NCI-H2081 treated with DMSO at 0.1 percent for 48 hours (cell line): ENCODE measurements around the gene PDE4A.
"Not testable (repeated sequence)": the region's sequence is repeated elsewhere in the genome, so short reads cannot be mapped to it uniquely, and the experiment has no call there.

ENCODE experiments used
- DNase-seq: peaks from one replicate; lab custom pipeline; 2025; lab: John Stamatoyannopoulos, UW

The PDE4A gene

DNA sequence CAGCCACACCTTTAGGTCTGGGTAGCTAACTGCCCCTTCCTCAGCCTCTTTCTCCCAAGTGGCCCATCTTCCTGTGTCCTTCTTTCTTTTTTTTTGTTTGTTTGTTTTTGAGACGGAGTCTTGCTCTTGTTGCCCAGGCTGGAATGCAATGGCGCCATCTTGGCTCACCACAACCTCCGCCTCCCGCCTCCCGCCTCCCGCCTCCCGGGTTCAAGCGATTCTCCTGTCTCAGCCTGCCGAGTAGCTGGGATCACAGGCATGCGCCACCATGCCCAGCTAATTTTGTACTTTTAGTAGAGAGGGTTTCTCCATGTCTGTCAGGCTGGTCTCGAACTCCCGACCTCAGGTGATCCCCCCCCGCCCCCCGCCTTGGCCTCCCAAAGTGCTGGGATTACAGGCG lies 41.7 kb downstream of the PDE4A start:
- DNase-seq, result not testable (repeated sequence)

DNA sequence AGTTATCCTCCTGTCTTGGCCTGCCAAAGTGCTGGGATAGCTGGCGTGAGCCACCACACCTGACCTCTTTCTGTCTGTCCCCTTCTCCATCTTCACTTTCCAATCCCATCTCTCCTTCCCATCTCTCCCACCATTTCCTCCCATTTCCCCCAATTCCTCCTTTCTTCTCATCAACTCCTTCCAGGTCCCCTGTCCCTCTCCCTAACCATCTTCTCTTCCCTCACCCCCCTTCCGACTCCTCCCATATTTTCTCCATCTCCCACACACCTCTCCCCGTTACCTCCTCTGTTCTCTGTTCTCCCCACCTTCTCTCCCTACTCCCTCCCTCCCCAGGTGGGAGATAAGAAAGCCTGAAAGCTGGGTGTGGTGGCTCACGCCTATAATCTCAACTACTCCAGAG lies 42.2 kb downstream of the PDE4A start:
- DNase-seq, result no peak

DNA sequence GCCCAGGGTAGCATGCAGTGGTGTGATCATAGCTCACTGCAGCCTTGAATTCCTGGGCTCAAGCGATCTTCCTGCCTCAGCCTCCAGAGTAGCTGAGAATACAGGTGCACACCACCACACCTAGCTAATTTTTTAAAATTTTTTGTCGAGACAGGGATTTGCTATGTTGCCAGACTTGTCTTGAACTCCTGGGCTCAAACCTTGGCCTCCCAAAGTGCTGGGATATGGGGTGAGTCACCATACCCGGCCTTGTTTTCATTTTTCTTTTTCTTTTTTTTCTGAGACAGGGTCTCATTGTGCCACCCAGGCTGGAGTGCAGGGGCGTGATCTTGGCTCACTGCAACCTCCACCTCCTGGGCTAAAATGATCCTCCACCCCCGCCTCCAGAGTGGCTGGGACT lies 44.1 kb downstream of the PDE4A start:
- DNase-seq, result no peak

DNA sequence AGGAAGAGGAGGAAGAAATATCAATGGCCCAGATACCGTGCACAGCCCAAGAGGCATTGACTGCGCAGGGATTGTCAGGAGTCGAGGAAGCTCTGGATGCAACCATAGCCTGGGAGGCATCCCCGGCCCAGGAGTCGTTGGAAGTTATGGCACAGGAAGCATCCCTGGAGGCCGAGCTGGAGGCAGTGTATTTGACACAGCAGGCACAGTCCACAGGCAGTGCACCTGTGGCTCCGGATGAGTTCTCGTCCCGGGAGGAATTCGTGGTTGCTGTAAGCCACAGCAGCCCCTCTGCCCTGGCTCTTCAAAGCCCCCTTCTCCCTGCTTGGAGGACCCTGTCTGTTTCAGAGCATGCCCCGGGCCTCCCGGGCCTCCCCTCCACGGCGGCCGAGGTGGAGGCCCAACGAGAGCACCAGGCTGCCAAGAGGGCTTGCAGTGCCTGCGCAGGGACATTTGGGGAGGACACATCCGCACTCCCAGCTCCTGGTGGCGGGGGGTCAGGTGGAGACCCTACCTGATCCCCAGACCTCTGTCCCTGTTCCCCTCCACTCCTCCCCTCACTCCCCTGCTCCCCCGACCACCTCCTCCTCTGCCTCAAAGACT lies 46.9 kb downstream of the PDE4A start:
- DNase-seq, result no peak

DNA sequence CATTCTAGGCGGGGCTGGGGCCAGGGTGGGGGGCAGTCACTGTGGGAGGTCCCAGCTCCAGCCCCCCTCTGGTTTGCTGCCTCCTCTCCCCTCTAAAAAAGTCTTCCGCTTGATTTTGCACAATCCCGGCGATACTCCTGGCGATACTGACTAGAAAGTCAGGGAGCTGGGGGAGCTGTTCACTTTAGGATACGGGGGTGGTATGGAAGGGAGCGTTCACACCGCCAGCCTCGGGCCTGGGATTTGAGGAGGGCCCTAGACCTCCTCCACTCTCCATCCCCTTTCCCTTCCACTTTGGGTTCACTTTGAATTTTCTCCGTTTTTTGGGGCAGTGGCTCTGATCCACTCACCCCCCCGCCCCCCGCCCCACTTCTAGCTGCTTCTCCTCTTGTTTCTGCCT lies 47.8 kb downstream of the PDE4A start:
- no peak for DNase-seq

DNA sequence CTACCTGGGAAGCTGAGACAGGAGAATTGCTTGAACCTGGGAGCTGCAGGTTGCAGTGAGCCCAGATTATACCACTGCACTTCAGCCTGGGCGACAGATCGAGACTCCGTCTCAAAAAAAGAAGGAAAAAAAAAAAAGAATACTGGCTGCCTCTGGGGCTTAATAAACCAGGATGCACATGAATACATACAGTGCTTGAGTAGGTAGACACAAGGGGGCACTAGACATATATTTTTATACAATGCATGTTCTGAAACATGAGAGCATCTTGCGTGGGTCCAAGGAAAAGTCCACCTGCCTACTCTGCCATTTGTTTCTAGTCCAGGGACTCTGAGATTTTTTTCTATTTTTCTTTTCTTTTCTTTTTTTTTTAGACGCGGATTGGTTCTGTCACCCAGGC lies 51.6 kb downstream of the PDE4A start:
- DNase-seq, result no peak

DNA sequence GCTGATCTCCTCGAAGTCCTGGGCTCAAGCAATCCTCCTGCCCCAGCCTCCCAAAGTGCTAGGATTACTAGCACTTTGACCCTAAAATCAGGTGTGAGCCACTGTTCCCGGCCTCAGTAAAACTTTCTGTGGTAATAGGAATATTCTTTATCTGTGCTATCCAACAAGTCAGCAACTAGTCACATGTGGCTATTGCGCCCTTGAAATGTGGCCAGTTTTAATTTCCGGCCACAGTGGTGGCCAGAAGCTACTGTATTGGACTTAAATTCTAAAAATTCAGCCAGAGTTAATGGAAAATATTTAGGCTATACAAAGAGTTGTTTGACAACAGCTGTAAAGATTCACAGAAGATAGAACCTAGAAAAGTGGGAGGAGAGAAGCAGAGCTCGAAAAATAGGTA lies 52.9 kb downstream of the PDE4A start:
- no peak for DNase-seq

DNA sequence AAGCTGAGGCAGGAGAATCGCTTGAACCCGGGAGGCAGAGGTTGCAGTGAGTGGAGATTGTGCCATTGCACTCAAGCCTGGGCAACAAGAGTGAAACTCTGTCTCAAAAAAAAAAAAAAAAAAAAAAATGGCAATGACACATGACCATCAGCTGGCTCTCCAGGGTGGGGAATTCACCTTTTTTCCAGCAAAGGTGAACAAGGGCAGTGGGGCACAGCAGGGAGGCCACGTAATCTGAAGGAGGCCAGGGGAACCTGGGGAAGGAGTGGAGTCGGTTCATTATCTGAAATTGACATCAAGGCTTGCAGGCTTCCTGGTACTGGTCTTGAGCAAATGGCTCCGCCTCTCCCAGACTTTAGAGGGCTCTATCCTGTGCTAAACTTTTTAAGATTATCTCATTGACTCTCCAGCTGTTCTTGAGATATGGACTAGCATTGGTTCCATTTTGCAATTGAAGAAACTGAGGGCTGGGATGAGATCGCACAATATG lies 54.7 kb downstream of the PDE4A start:
- DNase-seq, result no peak

DNA sequence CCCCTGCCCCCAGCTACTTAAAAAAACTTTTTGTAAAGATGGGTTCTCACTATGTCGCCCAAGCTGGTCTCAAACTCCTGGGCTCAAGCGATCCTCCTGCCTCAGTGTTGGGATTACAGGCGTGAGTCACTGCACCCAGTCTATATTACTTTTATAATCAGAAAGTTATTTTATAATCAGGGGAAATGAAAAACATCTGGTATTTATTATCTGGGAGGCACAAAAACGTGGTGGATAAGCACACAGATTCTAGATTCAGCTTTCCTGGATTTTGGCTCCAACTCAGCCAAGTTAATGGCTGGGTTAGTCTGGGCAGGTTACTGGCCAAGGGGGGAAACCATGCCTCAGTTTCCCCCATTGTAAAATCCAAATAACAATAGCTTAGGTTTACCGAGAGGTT lies 58.1 kb downstream of the PDE4A start:
- DNase-seq, result no peak

DNA sequence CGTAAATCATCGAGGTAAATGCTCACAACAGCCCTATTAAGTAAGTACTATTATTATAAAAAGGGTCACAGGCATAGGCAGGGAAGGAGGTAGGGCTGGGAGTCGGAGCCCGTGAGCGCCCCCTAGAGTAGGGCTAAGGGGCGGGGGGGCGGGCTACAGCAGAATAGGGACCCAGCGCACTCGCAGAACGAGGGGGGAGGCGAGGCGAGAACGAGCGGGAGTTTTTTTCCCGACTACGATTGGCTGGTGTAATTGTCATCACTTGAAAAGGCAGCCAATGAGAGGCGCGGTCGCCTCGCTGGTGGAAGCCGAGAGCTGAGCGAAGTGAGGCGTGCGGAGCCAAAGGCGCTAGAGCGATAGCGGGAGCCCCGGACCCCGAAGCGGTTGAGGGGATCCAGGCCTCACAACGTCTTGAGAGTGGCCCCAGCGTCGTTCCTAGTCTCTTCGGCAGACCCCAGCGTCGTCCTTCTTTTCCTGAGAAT lies 58.6 kb downstream of the PDE4A start:
- DNase-seq, result no peak

DNA sequence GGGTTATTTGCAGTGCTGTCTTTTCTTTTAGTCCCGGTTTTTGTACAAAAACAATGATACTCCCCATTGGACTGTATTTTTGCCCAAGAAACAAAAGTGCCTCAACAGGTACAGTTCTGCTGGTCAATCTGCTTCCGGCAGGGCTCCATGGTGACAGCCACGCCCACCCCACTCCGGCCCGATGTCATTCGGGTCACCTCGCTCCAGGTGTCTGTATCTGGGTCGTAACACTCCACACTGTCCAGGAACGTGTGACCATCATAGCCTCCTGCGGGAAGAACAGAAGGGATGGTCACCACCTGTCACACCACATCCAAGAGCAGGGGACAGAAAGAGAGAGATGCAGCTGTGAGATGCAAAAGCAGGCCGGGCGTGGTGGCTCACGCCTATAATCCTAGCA lies 66.2 kb downstream of the PDE4A start:
- no peak for DNase-seq

DNA sequence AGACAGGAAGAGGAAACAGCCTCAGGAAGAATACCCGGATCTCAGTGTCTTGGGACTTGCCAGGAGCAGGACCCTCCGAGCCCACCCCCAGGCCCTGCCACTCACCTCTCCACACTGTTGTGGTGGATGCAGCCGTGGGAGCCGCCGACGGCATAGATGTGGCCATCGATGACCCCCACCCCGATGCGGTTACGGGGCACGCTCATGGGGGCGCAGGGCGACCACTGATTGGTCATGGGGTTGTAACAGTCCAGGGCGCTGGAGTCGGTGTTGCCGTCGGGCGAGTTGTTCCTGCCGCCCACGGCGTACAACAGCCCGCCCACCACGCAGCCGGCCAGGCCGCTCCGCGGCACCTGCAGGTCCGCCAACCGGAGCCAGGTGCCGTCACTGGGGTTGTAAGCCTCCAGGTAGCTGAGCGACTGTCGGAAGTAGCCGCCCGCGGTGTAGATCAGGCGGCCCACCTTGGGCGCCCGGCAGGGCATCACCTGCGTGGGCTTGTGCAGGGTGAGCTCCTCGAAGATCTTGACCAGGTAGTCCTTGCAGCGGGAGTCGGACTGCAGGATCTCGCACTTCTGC lies 71.2 kb downstream of the PDE4A start:
- no peak for DNase-seq

DNA sequence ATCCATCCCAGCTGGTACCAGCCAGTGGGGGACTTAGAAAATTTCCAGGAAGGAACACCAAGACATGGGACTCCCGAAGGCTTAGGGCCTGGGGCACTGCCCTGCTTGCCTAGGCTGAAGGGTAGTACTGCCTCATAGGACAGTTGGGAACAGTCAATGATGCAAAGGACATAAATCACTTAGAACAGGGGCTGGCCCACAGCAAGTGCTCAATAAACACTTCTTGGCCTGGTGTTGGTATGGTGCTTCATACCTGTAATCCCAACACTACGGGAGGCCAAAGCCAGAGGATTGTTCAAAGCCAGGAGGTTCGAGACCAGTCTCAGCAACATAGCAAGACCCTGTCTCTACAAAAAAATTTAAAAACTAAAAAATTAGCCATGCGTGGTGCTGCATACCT lies 77.0 kb downstream of the PDE4A start:
- no peak for DNase-seq

DNA sequence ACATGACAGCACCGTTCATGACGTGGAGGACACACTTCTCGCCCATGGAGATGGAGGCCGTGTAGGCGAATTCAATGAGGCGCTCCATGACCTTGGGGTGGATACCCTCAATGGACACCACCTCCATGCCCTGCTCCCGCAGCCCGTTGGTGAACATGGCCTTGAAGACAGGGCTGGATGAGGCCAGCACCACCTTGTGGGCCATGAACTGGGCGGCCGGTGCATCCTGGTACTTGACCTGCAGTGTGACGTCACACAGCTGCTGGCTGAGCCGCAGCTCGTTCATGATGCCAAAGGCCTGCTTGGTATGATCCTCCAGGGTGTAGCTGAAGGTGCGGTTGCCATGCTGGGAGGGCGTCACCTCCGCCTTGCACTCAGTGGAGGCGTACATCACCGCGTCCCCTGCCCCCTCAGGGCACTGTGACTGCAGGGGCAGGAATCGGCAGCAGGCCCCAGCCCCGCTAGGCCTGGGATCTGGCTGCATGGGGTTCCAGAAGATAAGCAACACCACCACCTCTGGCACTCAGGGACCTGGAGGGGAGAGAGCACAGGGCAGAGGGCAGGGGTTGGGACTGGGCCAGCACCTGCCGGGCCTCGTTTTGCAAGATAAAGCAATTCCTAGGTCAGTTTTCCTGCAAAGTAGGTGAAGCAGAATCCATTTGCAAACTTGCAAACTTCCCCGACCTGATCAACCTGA lies 79.4 kb downstream of the PDE4A start:
- no peak for DNase-seq

DNA sequence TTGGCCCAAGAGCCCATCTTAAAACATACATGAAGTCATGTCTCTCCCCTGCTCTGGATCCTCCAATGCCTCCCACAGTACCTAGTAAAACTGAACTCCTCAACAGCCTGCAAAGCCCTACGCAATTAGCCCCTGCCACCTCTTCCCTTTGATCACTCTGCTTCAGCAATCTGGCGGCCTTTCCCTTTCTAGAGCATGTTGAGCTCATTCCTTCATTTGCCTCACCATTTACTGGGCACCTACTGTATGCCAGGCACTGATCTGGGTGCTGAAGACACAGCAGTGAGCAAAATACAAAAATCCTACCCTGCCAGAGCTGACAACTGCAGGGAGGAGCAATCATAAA lies 79.9 kb downstream of the PDE4A start:
- no peak for DNase-seq

DNA sequence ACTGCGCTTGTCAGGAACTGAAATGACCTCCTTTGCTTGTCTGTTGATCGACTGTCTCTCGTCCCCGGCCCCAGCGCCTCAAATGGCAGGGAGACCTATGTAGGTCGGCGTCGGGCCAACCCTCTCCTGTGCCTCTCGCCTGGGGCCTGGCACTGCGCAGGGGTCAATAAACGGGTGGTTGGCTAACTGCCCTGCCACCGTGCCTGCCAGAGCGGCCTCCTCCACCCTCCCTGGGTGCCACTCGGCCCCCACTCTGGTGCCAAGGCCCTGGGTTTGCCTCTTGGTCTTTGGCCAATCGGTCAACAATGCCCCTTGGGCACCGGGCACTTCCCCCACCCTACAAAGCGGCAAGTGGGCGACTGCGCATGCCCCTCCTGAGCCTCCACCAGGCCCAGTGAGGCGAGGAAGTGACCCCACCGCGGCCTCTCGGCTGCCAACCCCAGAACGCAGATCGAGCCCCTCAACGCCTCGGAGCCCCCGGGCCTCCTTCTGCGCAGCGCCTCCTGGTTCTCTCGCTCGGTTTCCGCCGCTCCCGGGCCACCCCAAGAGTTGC lies 81.7 kb downstream of the PDE4A start:
- DNase-seq, result no peak

DNA sequence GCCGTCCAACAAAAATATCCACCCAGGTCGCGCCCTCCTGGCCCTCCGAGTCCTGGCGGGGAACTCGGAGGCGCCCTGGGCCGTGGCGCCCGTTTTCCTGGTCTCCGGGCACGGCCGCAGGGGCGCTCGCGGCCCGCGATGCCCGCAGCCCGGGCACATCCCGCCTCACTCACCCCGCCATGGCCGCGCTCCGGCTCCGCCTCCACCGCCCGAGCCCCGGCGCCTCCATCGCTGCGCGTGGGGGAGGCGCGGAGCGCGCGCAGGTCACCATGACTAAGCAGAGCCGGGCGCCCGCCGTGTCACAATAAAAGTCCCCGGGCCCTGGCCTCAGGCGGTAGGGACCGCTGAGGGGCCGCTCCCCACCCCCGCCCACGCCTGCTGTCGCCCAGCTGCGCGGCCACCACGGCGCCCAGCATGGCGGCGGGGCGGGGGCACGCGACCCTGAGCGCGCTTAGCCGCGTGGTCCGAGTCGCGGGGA lies 82.2 kb downstream of the PDE4A start:
- DNase-seq, result peak; percentile 76

DNA sequence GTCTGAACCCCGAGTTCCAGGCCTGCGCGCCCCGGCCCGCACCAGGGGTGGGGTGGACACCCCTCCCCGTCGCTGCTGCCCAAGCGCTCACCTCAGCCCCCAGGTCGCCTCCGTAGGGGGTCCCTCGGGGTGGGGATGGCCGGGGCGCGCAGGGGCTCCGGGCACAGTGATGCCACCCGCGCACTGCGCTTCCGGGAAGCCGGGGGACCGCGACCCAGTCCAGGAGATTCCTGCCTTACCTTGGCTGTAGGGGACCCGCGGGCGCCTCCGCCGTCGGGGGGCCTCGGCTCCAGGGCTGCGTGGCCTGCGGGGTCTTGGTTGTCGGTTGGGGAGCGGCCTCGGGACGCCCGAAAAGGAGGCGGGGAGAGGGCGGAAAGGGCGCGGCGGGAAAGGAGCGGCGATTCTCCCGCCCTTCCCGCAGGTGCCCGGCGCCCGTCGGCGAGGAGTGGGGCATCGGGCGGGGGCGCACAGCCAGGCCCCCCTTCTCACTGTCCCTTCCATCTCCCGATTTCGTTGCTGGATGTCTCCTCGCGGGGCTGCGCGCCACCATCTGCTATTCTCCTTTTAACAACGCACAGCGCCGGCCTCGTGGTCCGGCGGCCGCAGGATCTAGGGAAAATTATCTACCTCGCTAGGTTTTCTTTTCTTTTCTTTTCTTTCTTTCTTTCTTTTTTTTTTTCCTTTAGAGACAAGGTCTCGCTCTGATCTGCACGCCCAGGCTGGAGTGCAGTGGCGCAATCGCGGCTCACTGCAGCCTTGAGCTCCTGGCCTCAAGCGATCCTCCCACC lies 82.9 kb downstream of the PDE4A start, which contains the start of gene KEAP1:
KEAP1 (minus strand) TSS at position 355 of the 788 bp plus-strand sequence. CDS start 3,323 bp downstream, outside the sequence.
- no peak for DNase-seq

DNA sequence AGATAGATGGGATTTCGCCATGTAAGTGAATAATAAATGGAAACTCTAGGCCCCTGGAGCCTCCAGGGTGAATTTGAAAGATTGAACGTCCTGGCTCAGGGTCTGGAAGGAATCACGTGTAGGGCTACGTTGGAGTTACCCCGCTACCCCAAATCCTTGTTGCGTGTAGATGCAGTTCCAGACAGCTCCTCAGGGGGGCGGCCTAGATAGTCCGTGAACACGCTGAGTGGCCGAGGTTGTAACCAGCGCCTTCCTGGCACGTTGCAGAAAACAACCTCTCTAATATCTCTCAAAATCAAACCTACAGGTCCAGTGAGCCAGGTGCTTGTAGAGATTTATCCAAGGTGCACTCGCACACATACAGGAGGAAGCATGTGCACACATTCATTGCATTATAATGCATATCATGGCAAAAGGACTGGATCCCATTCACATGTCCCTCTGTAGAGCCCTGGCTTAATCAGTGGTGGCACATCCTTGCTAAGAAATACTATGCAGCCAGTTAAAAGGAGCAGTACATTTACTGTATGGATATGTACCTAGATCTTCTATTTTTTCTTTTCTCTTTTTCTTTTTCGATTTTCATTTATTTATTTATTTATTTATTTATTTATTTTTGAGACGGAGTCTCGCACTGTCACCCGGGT lies 85.4 kb downstream of the PDE4A start:
- DNase-seq, result no peak

DNA sequence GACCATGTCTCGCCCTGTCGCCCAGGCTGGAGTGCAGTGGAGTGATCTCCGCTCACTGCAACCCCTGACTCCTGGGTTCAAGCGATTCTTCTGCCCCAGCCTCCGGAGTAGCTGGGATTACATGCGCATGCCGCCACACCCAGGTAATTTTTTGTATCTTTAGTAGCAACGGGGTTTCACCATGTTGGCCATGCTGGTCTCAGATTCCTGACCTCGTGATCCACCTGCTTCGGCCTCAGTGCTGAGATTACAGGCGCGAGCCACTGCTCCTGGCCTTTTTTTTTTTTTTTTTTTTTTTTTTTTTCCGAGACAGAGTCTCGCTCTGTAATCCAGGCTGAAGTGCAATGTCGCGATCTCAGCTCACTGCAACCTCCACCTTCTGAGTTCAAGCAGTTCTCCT lies 87.7 kb downstream of the PDE4A start:
- DNase-seq, result no peak

DNA sequence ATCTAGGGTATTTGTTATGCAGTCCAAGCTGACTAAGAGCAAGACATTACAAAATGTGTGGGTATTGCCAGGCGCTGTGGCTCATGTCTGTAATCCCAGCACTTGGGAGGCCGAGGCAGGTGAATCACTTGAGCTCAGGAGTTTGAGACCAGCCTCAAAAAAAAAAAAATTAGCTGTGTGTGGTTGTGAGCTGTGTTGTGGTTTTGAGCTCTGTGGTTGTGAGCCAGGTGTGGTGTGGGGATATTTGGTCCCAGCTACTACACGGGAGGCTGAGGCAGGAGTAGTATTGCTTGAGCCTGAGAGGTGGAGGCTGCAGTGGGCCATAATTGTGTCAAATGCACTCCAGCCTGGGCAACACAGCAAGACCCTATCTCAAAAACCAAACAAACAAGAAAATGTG lies 88.4 kb downstream of the PDE4A start:
- no peak for DNase-seq
